Dendritic cell treated with granulocyte-macrophage colony-stimulating factor and Interleukin-4, amounts not matched to agents 40 ng/mL and 50 ng/mL, for 4 days (primary cell): Measurements from ENCODE around the gene ATG7.
A peak's percentile ranks its signal among the peaks of the same experiment; 100 is the strongest.
"Not testable (repeated sequence)": the region's sequence is repeated elsewhere in the genome, so short reads cannot be mapped to it uniquely, and the experiment has no call there.

Experiments used
- H3K27ac Mint-ChIP-seq: one replicate; pipeline ENCODE4 v1.8.0; 2022; ENCODE audit warnings: mild to moderate bottlenecking, mixed read lengths
- H3K27me3 Mint-ChIP-seq: one replicate; pipeline ENCODE4 v1.8.0; 2022; ENCODE audit warnings: mild to moderate bottlenecking, mixed read lengths
- H3K36me3 Mint-ChIP-seq: one replicate; pipeline ENCODE4 v1.8.0; 2022; ENCODE audit warnings: low read depth, mixed read lengths
- H3K4me1 Mint-ChIP-seq: one replicate; pipeline ENCODE4 v1.8.0; 2022; ENCODE audit warnings: low read depth, mixed read lengths
- H3K4me3 Mint-ChIP-seq: one replicate; pipeline ENCODE4 v1.8.0; 2022; ENCODE audit warnings: mild to moderate bottlenecking, moderate library complexity, mixed read lengths
- H3K9me3 Mint-ChIP-seq: one replicate; pipeline ENCODE4 v1.8.0; 2022; ENCODE audit warnings: mixed read lengths
- intact Hi-C: fragments of 100-400 bp; cut with micrococcal nuclease; formaldehyde crosslinking; loops from one replicate; pipeline ENCODE4 v1.15.0; 2022

The ATG7 gene

DNA sequence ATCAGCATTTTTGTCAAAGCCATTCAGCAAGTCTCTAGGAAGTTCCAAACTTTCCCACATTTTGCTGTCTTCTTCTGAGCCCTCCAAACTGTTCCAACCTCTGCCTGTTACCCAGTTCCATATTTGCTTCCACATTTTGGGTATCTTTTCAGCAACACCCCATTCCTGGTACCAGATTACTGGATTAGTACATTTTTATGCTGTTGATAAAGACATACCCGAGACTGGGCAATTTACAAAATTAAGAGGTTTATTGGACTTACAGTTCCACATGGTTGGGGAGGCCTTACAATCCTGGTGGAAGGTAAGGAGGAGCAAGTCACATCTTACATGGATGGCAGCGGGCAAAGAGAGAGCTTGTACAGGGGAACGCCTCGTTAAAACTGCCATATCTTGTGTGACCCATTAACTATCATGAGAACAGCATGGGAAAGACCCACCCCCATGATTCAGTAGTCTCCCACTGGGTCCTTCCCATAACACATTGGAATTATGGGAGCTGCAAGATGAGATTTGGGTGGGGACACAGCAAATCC lies 136.2 kb downstream of the ATG7 start:
- peaks cover 16% of the 10 kb centered on the region for H3K4me1 Mint-ChIP-seq

DNA sequence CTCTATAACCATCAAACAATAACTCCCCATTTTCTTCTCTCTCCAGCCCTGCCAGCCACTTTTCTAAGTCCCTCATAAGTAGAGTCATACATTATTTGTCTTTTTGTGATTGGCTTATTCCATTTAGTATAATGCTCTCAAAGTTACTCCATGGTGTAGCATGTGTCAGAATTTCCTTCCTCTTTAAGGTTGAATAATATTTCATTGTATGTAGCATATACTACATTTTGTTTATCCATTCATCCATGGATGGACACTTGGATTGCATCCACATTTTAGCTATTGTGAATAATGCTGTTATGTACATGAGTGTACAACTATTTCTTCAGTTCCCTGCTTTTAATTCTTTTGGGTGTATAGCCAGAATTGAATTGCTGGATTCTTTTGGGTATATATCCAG lies 138.4 kb downstream of the ATG7 start:
- no peak overlapping the region for H3K4me3 Mint-ChIP-seq
- peaks cover 87% of the 10 kb centered on the region for H3K36me3 Mint-ChIP-seq
- peaks cover 16% of the 10 kb centered on the region for H3K4me1 Mint-ChIP-seq
- no peak overlapping the region for H3K27ac Mint-ChIP-seq
- peaks cover 61% of the 10 kb centered on the region for H3K9me3 Mint-ChIP-seq
- no peaks in the 10 kb centered on the region for H3K27me3 Mint-ChIP-seq
- intact Hi-C loops: no loop called here

More for the DNA sequence above, 136.2 kb downstream of the ATG7 start:
- peaks cover 55% of the 10 kb centered on the region for H3K9me3 Mint-ChIP-seq
- H3K4me3 Mint-ChIP-seq, H3K27ac Mint-ChIP-seq, intact Hi-C loops, H3K27me3 Mint-ChIP-seq: not testable (repeated sequence)
- H3K36me3 Mint-ChIP-seq: peaks cover 93% of the 10 kb centered on the region

GRCh38 chr3:11411956-11412355 lies 139.8 kb downstream of the ATG7 start:
- Mint-ChIP-seq H3K36me3 (peaks cover 73% of the 10 kb centered on the region), H3K27ac (no peak overlapping the region), H3K9me3 (peaks cover 51% of the 10 kb centered on the region), H3K4me3 (no peak overlapping the region), H3K27me3 (no peaks in the 10 kb centered on the region), H3K4me1 (peaks cover 16% of the 10 kb centered on the region)
- intact Hi-C loops: no loop called here

DNA sequence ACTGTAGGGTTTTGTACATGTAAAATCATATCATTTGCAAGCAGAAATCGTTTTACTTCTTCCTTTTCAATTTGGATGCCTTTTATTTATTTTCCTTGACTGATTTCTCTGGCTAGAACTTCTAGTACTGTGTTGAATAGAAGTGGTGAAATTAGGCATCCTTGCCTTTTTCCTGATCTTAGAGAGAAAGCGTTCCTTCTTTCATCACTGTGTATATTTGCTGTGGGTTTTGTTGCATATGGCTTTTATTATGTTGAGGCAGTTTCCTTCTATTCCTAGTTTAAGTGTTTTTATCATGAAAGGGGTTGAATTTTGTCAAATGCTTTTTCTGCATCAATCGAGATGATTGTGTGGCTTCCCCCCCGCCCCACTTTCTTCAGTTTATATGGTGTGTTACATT lies 140.9 kb downstream of the ATG7 start:
- intact Hi-C loops: no loop called here
- H3K27ac Mint-ChIP-seq: no peak overlapping the region
- no peak overlapping the region for H3K4me3 Mint-ChIP-seq
- no peaks in the 10 kb centered on the region for H3K27me3 Mint-ChIP-seq
- peaks cover 66% of the 10 kb centered on the region for H3K36me3 Mint-ChIP-seq
- peaks cover 16% of the 10 kb centered on the region for H3K4me1 Mint-ChIP-seq
- peaks cover 40% of the 10 kb centered on the region for H3K9me3 Mint-ChIP-seq

- Mint-ChIP-seq H3K4me1 (peaks cover 21% of the 10 kb centered on the region), H3K27ac (no peak overlapping the region), H3K9me3 (peaks cover 39% of the 10 kb centered on the region), H3K27me3 (no peaks in the 10 kb centered on the region), H3K36me3 (peaks cover 56% of the 10 kb centered on the region), H3K4me3 (no peak overlapping the region)
- intact Hi-C loops: no loop called here
Measured at GRCh38 chr3:11415099-11415498, 142.9 kb downstream of the ATG7 start.

GRCh38 chr3:11420066-11420465 lies 147.9 kb downstream of the ATG7 start:
- intact Hi-C loops: no loop called here
- Mint-ChIP-seq H3K9me3 (peaks cover 9% of the 10 kb centered on the region), H3K4me3 (no peak overlapping the region), H3K27me3 (no peaks in the 10 kb centered on the region), H3K27ac (no peak overlapping the region), H3K4me1 (peaks cover 13% of the 10 kb centered on the region), H3K36me3 (peaks cover 25% of the 10 kb centered on the region)

- H3K27ac Mint-ChIP-seq: no peak overlapping the region
- H3K9me3 Mint-ChIP-seq: peaks cover 9% of the 10 kb centered on the region
- H3K27me3 Mint-ChIP-seq: no peaks in the 10 kb centered on the region
- peaks cover 13% of the 10 kb centered on the region for H3K4me1 Mint-ChIP-seq
- intact Hi-C loops: no loop called here
- no peak overlapping the region for H3K4me3 Mint-ChIP-seq
- H3K36me3 Mint-ChIP-seq: peaks cover 39% of the 10 kb centered on the region
Measured at GRCh38 chr3:11422291-11422690, 150.1 kb downstream of the ATG7 start.

GRCh38 chr3:11423868-11424267 lies 151.7 kb downstream of the ATG7 start:
- intact Hi-C loops: no loop called here
- H3K4me1 Mint-ChIP-seq: peaks cover 8% of the 10 kb centered on the region
- no peaks in the 10 kb centered on the region for H3K27me3 Mint-ChIP-seq
- H3K9me3 Mint-ChIP-seq: peaks cover 2% of the 10 kb centered on the region
- no peak overlapping the region for H3K4me3 Mint-ChIP-seq
- no peak overlapping the region for H3K27ac Mint-ChIP-seq
- H3K36me3 Mint-ChIP-seq: peaks cover 43% of the 10 kb centered on the region

GRCh38 chr3:11424277-11424676 lies 152.1 kb downstream of the ATG7 start:
- Mint-ChIP-seq H3K4me1 (peaks cover 7% of the 10 kb centered on the region), H3K36me3 (peaks cover 45% of the 10 kb centered on the region), H3K4me3 (no peak overlapping the region), H3K27ac (no peak overlapping the region), H3K27me3 (no peaks in the 10 kb centered on the region), H3K9me3 (no peaks in the 10 kb centered on the region)
- intact Hi-C loops: no loop called here

DNA sequence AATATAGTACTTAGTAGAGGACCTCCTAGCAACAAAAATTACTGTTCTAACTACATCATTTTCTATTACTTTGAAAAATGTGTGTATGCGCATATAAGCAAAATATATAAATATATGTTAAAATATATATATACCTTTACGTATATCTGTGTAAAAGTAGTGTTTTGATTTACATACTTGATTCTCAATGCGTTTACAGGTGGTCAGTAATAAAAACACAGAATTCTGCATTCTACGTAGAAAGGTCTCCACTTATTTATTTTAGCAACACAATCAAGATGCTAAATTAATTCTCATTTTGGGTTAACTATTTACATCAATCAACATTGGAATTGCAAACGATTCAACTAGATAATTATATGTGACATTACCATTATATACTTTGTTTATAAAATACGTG lies 158.0 kb downstream of the ATG7 start:
- intact Hi-C loops: no loop called here
- no peaks in the 10 kb centered on the region for H3K27me3 Mint-ChIP-seq
- H3K36me3 Mint-ChIP-seq: peaks cover 43% of the 10 kb centered on the region
- H3K27ac Mint-ChIP-seq: no peak overlapping the region
- peaks cover 11% of the 10 kb centered on the region for H3K4me1 Mint-ChIP-seq
- H3K4me3 Mint-ChIP-seq: no peak overlapping the region
- H3K9me3 Mint-ChIP-seq: no peaks in the 10 kb centered on the region

- no peak overlapping the region for H3K27ac Mint-ChIP-seq
- H3K9me3 Mint-ChIP-seq: no peaks in the 10 kb centered on the region
- peaks cover 11% of the 10 kb centered on the region for H3K4me1 Mint-ChIP-seq
- H3K36me3 Mint-ChIP-seq: peaks cover 43% of the 10 kb centered on the region
- H3K4me3 Mint-ChIP-seq: no peak overlapping the region
- H3K27me3 Mint-ChIP-seq: no peaks in the 10 kb centered on the region
- intact Hi-C loops: no loop called here
Measured at GRCh38 chr3:11430624-11431023, 158.4 kb downstream of the ATG7 start.

GRCh38 chr3:11431319-11431718 lies 159.1 kb downstream of the ATG7 start:
- Mint-ChIP-seq H3K27me3 (no peaks in the 10 kb centered on the region), H3K36me3 (peaks cover 39% of the 10 kb centered on the region), H3K27ac (no peak overlapping the region), H3K9me3 (no peaks in the 10 kb centered on the region), H3K4me1 (peaks cover 13% of the 10 kb centered on the region), H3K4me3 (no peak overlapping the region)
- intact Hi-C loops: no loop called here

- Mint-ChIP-seq H3K36me3 (peaks cover 20% of the 10 kb centered on the region), H3K4me1 (peaks cover 22% of the 10 kb centered on the region), H3K27me3 (no peaks in the 10 kb centered on the region), H3K4me3 (no peak overlapping the region), H3K9me3 (no peaks in the 10 kb centered on the region), H3K27ac (peak overlapping the region; percentile 79)
- intact Hi-C loops: no loop called here
Measured at GRCh38 chr3:11434017-11434526, 161.9 kb downstream of the ATG7 start.

DNA sequence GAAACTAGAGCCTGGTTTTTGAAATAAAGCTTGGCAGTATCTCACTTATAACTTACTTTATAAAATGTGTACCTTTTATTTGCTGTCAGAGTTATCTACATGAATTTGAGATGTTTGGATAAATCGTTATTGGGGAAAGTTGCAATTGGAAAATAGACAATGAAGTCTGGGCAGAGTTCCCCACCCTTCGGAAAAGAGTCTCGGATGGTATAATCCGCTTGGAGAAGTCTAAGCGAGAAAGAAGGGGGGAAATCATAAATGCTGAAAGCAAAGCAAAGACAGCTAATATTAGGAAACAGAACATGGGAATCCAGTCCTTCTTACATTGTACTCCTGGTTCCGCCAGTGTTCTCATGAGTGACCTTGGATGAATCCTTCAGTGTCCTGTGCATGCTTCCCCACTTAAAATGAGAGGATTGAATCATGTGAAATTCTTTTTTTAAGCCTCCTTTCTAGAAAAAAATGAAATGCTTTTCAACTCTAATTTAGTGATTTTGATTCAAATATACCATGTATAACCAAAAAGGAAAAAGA lies 162.4 kb downstream of the ATG7 start:
- Mint-ChIP-seq H3K4me3 (no peak overlapping the region), H3K4me1 (peaks cover 27% of the 10 kb centered on the region), H3K36me3 (peaks cover 22% of the 10 kb centered on the region), H3K9me3 (no peaks in the 10 kb centered on the region), H3K27ac (peak overlapping the region; percentile 79), H3K27me3 (no peaks in the 10 kb centered on the region)
- intact Hi-C loops: no loop called here
